Measurements from ENCODE around the gene NOXRED1. TPM values are rescaled to one million over a fixed set of nuclear protein-coding genes. Genes with fewer than 3 reads are reported as not detected.

NOXRED1 gene
- total RNA-seq, 1 donor from 2014 or later: not detected

- Histone ChIP-seq H3K4me1 (no peaks in the 10 kb centered on the region), H3K27ac (no peak overlapping the region), H3K27me3 (no peaks in the 10 kb centered on the region), H3K36me3 (no peaks in the 10 kb centered on the region), H3K9me3 (no peaks in the 10 kb centered on the region), H3K4me3 (no peak overlapping the region)
- TF ChIP-seq POLR2AphosphoS5 (IDR thresholded peaks at IDR 0.05; ENCODE audit: insufficient read depth in 1 of 2, low read depth in 1 of 2) (no peak), CTCF (IDR thresholded peaks at IDR 0.05) (no peak), POLR2A (IDR thresholded peaks at IDR 0.05) (no peak)
- intact Hi-C loops (cut with DNase I): no loop called here
- DNase-seq (ENCODE audit: extremely low spot score in 2 of 2): no peak
Observed at GRCh38 chr14:77364146-77364545, 59.2 kb downstream of the NOXRED1 start.

GRCh38 chr14:77359626-77360025 is 63.7 kb downstream of the NOXRED1 start:
- intact Hi-C loops (cut with DNase I): no loop called here

GRCh38 chr14:77356899-77357298 is 66.4 kb downstream of the NOXRED1 start:
- no peaks in the 10 kb centered on the region for H3K9me3 ChIP-seq
- no peak overlapping the region for H3K27ac ChIP-seq
- no peak for DNase-seq (ENCODE audit: extremely low spot score in 2 of 2)
- TF ChIP-seq POLR2A (IDR thresholded peaks at IDR 0.05) (no peak), POLR2AphosphoS5 (IDR thresholded peaks at IDR 0.05; ENCODE audit: insufficient read depth in 1 of 2, low read depth in 1 of 2) (no peak), CTCF (IDR thresholded peaks at IDR 0.05) (no peak)
- H3K36me3 ChIP-seq: no peaks in the 10 kb centered on the region
- intact Hi-C loops (cut with DNase I): no loop called here
- H3K4me3 ChIP-seq: no peak overlapping the region
- no peaks in the 10 kb centered on the region for H3K4me1 ChIP-seq
- H3K27me3 ChIP-seq: no peaks in the 10 kb centered on the region

More at GRCh38 chr14:77359626-77360025, 63.7 kb downstream of the NOXRED1 start:
- TF ChIP-seq POLR2AphosphoS5 (IDR thresholded peaks at IDR 0.05; ENCODE audit: insufficient read depth in 1 of 2, low read depth in 1 of 2) (no peak), POLR2A (IDR thresholded peaks at IDR 0.05) (no peak), CTCF (IDR thresholded peaks at IDR 0.05) (no peak)
- Histone ChIP-seq H3K36me3 (no peaks in the 10 kb centered on the region), H3K9me3 (no peaks in the 10 kb centered on the region), H3K4me1 (no peaks in the 10 kb centered on the region), H3K27ac (no peak overlapping the region), H3K4me3 (no peak overlapping the region), H3K27me3 (no peaks in the 10 kb centered on the region)
- DNase-seq (ENCODE audit: extremely low spot score in 2 of 2): no peak

GRCh38 chr14:77355811-77356210 is 67.5 kb downstream of the NOXRED1 start:
- no peak overlapping the region for H3K4me3 ChIP-seq
- H3K27ac ChIP-seq: no peak overlapping the region
- H3K9me3 ChIP-seq: no peaks in the 10 kb centered on the region
- H3K36me3 ChIP-seq: no peaks in the 10 kb centered on the region
- intact Hi-C loops (cut with DNase I): no loop called here
- no peaks in the 10 kb centered on the region for H3K27me3 ChIP-seq
- TF ChIP-seq POLR2A (IDR thresholded peaks at IDR 0.05) (no peak), POLR2AphosphoS5 (IDR thresholded peaks at IDR 0.05; ENCODE audit: insufficient read depth in 1 of 2, low read depth in 1 of 2) (no peak), CTCF (IDR thresholded peaks at IDR 0.05) (no peak)
- H3K4me1 ChIP-seq: no peaks in the 10 kb centered on the region
- DNase-seq (ENCODE audit: extremely low spot score in 2 of 2): no peak

GRCh38 chr14:77353469-77354141 is 69.7 kb downstream of the NOXRED1 start:
- no peak overlapping the region for H3K4me3 ChIP-seq
- no peaks in the 10 kb centered on the region for H3K4me1 ChIP-seq
- no peaks in the 10 kb centered on the region for H3K36me3 ChIP-seq
- no peaks in the 10 kb centered on the region for H3K27me3 ChIP-seq
- no peak overlapping the region for H3K27ac ChIP-seq
- no peak for TF ChIP-seq POLR2A (IDR thresholded peaks at IDR 0.05)
- TF ChIP-seq POLR2AphosphoS5 (IDR thresholded peaks at IDR 0.05; ENCODE audit: insufficient read depth in 1 of 2, low read depth in 1 of 2): no peak
- TF ChIP-seq CTCF (IDR thresholded peaks at IDR 0.05): no peak
- intact Hi-C loops (cut with DNase I): no loop called here
- no peak for DNase-seq (ENCODE audit: extremely low spot score in 2 of 2)
- H3K9me3 ChIP-seq: no peaks in the 10 kb centered on the region

Data from vagina (tissue), 2 donors.